ENCODE data around the gene FAM53B.

Gene FAM53B

GRCh38 chr10:124577651-124578050, 166.5 kb downstream of the FAM53B start:
- H3K4me3 ChIP-seq (ENCODE audit: control insufficient read depth, low read depth, low read length) = no peak overlapping the region
- DNase-seq (ENCODE audit: low read depth) = no peak
- no peak for TF ChIP-seq CTCF (IDR thresholded peaks at IDR 0.05; ENCODE audit: control insufficient read depth, insufficient read depth, low read depth, low read length, missing control alignments)

- H3K4me3 ChIP-seq (ENCODE audit: control insufficient read depth, low read depth, low read length) = no peak overlapping the region
- TF ChIP-seq CTCF (IDR thresholded peaks at IDR 0.05; ENCODE audit: control insufficient read depth, insufficient read depth, low read depth, low read length, missing control alignments) = no peak
- DNase-seq (ENCODE audit: low read depth) = no peak
Measured at GRCh38 chr10:124576526-124577420, 167.4 kb downstream of the FAM53B start.

- TF ChIP-seq CTCF (IDR thresholded peaks at IDR 0.05; ENCODE audit: control insufficient read depth, insufficient read depth, low read depth, low read length, missing control alignments) = no peak
- H3K4me3 ChIP-seq (ENCODE audit: control insufficient read depth, low read depth, low read length) = no peak overlapping the region
- DNase-seq (ENCODE audit: low read depth) = no peak
Measured at GRCh38 chr10:124575107-124576035, 168.8 kb downstream of the FAM53B start.

GRCh38 chr10:124574456-124575070, 169.6 kb downstream of the FAM53B start:
- TF ChIP-seq CTCF (IDR thresholded peaks at IDR 0.05; ENCODE audit: control insufficient read depth, insufficient read depth, low read depth, low read length, missing control alignments) = no peak
- no peak for DNase-seq (ENCODE audit: low read depth)
- H3K4me3 ChIP-seq (ENCODE audit: control insufficient read depth, low read depth, low read length) = no peak overlapping the region

- no peak for TF ChIP-seq CTCF (IDR thresholded peaks at IDR 0.05; ENCODE audit: control insufficient read depth, insufficient read depth, low read depth, low read length, missing control alignments)
- no peak overlapping the region for H3K4me3 ChIP-seq (ENCODE audit: control insufficient read depth, low read depth, low read length)
- DNase-seq (ENCODE audit: low read depth) = no peak
Measured at GRCh38 chr10:124573726-124574455, 170.3 kb downstream of the FAM53B start.

- no peak for DNase-seq (ENCODE audit: low read depth)
- TF ChIP-seq CTCF (IDR thresholded peaks at IDR 0.05; ENCODE audit: control insufficient read depth, insufficient read depth, low read depth, low read length, missing control alignments) = no peak
- H3K4me3 ChIP-seq (ENCODE audit: control insufficient read depth, low read depth, low read length) = no peak overlapping the region
Measured at GRCh38 chr10:124572751-124573150, 171.4 kb downstream of the FAM53B start.
